Measurements from ENCODE around the gene SH3BGRL.

- TF ChIP-seq, protein P1, sequence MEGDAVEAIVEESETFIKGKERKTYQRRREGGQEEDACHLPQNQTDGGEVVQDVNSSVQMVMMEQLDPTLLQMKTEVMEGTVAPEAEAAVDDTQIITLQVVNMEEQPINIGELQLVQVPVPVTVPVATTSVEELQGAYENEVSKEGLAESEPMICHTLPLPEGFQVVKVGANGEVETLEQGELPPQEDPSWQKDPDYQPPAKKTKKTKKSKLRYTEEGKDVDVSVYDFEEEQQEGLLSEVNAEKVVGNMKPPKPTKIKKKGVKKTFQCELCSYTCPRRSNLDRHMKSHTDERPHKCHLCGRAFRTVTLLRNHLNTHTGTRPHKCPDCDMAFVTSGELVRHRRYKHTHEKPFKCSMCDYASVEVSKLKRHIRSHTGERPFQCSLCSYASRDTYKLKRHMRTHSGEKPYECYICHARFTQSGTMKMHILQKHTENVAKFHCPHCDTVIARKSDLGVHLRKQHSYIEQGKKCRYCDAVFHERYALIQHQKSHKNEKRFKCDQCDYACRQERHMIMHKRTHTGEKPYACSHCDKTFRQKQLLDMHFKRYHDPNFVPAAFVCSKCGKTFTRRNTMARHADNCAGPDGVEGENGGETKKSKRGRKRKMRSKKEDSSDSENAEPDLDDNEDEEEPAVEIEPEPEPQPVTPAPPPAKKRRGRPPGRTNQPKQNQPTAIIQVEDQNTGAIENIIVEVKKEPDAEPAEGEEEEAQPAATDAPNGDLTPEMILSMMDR (IDR thresholded peaks at IDR 0.05), result no peak
- TF ChIP-seq POLR2A (IDR thresholded peaks at IDR 0.05) (no peak), EP300 (IDR thresholded peaks at IDR 0.05) (no peak)
Measured at GRCh38 chrX:81286075-81286474, 84.2 kb downstream of the SH3BGRL start.
